GM13977 (cell line): ENCODE results near the gene DGKI.

Experiments used
- DNase-seq: peaks from one replicate; pipeline ENCODE4 v3.0.0; 2012; ENCODE audit warnings: low spot score
- CTCF ChIP-seq: IDR thresholded peaks from 2 replicates; pipeline ENCODE4 v1.5.1; 2012; ENCODE audit warnings: mild to moderate bottlenecking, control low read depth; ENCODE audit not compliant: insufficient read depth; ENCODE audit errors: extremely low read depth, missing control alignments
- in situ Hi-C: fragments of 300-500 bp; cut with MboI; formaldehyde crosslinking; loops from one replicate; pipeline ENCODE4 v1.12.0; 2022; ENCODE audit warnings: low sequenced_read_pairs, low pct_unique_long_range_greater_than_20kb, mixed read lengths, inconsistent platforms; ENCODE audit not compliant: unreplicated experiment

Gene DGKI

GRCh38 chr7:137801003-137801402 lies 45.8 kb downstream of the DGKI start:
- no peak for TF ChIP-seq CTCF
- no peak for DNase-seq
- in situ Hi-C loops, result no loop called here

GRCh38 chr7:137798073-137798763 lies 48.6 kb downstream of the DGKI start:
- no peak for TF ChIP-seq CTCF
- in situ Hi-C loops, result no loop called here
- DNase-seq, result peak; percentile 28

- DNase-seq, result no peak
- no peak for TF ChIP-seq CTCF
- in situ Hi-C loops, result no loop called here
Measured at GRCh38 chr7:137795211-137795610, 51.6 kb downstream of the DGKI start.

GRCh38 chr7:137791930-137792329 lies 54.8 kb downstream of the DGKI start:
- no peak for TF ChIP-seq CTCF
- in situ Hi-C loops, result no loop called here
- no peak for DNase-seq

- in situ Hi-C loops, result no loop called here
- no peak for TF ChIP-seq CTCF
- DNase-seq, result no peak
Measured at GRCh38 chr7:137790828-137791227, 55.9 kb downstream of the DGKI start.

GRCh38 chr7:137789215-137789882 lies 57.4 kb downstream of the DGKI start:
- no peak for TF ChIP-seq CTCF
- in situ Hi-C loops, result no loop called here
- DNase-seq, result no peak
